Measurements from ENCODE around the gene TMSB15A.
"Not testable (repeated sequence)": the region's sequence is repeated elsewhere in the genome, so short reads cannot be mapped to it uniquely, and the experiment has no call there.

- TF ChIP-seq TAF1 (IDR thresholded peaks at IDR 0.05; ENCODE audit: borderline replicate concordance, low read depth, low read length); POLR2AphosphoS5 (IDR thresholded peaks at IDR 0.05; ENCODE audit: low read depth, low read length): not testable (repeated sequence)
Observed at GRCh38 chrX:102546175-102546574, 29.6 kb upstream of the TMSB15A start.
